Hepatocyte (in vitro differentiated cells): Measurements from ENCODE around the gene KSR1.

Experiments
- EZH2 ChIP-seq: fragments of 200-600 bp; sonication (generic); IDR thresholded peaks from 2 replicates; pipeline ENCODE4 v1.6.1; 2016; ENCODE audit warnings: antibody characterized with exemption, mild to moderate bottlenecking, borderline replicate concordance
- TF ChIP-seq, protein P1 (sequence below): fragments of 200-600 bp; sonication (generic); IDR thresholded peaks from 2 replicates; pipeline ENCODE4 v1.5.1; 2016; ENCODE audit warnings: antibody characterized with exemption, mild to moderate bottlenecking; ENCODE audit not compliant: poor library complexity

DNA sequence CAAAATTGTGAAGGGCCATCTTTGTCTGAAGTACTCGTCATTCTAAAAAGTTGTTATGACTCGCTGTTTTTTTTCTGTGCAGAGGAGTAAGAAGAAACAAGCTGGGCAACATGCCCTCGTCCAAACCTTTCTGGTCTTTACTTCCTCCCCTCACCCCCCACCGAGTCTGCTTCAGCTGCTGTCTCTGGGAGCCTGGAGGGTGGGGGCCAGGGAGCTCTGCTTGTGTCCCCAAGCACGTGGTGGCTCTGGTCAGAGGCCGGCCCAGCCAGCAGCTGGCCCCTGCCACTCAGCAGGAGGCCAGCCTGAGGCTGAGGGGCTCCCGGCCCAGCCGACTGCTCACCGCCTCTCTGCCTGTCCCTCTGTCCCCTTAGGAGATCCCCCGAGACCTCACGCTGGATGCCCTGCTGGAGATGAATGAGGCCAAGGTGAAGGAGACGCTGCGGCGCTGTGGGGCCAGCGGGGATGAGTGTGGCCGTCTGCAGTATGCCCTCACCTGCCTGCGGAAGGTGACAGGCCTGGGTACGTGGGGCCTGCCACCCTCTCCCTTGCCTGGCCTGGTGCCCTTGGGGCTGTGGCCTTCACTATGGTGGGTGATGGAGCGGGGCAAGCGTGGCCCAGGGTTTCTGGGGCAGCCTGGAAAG lies 121.0 kb downstream of the KSR1 start:
- TF ChIP-seq, protein P1, sequence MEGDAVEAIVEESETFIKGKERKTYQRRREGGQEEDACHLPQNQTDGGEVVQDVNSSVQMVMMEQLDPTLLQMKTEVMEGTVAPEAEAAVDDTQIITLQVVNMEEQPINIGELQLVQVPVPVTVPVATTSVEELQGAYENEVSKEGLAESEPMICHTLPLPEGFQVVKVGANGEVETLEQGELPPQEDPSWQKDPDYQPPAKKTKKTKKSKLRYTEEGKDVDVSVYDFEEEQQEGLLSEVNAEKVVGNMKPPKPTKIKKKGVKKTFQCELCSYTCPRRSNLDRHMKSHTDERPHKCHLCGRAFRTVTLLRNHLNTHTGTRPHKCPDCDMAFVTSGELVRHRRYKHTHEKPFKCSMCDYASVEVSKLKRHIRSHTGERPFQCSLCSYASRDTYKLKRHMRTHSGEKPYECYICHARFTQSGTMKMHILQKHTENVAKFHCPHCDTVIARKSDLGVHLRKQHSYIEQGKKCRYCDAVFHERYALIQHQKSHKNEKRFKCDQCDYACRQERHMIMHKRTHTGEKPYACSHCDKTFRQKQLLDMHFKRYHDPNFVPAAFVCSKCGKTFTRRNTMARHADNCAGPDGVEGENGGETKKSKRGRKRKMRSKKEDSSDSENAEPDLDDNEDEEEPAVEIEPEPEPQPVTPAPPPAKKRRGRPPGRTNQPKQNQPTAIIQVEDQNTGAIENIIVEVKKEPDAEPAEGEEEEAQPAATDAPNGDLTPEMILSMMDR: no peak
- no peak for TF ChIP-seq EZH2
